Measurements from ENCODE around the gene TMA7.
"Not testable (repeated sequence)": the region's sequence is repeated elsewhere in the genome, so short reads cannot be mapped to it uniquely, and the experiment has no call there.

TMA7 gene

GRCh38 chr3:48461767-48462166 is 21.7 kb downstream of the TMA7 start:
- not testable (repeated sequence) for H3K27me3 ChIP-seq (ENCODE audit: control insufficient read depth in 1 of 2, insufficient read depth in 1 of 2, low read length in 2 of 2); H2AFZ ChIP-seq (ENCODE audit: low read depth, low read length); H2BK15ac ChIP-seq (ENCODE audit: low read depth, poor library complexity, severe bottlenecking); H3K4me3 ChIP-seq (ENCODE audit: insufficient read depth in 1 of 2, low read depth in 1 of 2, low read length in 2 of 2); H3K14ac ChIP-seq (ENCODE audit: low read length in 2 of 2); H3K27ac ChIP-seq (ENCODE audit: low read length, poor library complexity, severe bottlenecking); H3K18ac ChIP-seq (ENCODE audit: low read depth in 1 of 2, low read length in 2 of 2); H4K91ac ChIP-seq (ENCODE audit: low read length); H3K4ac ChIP-seq (ENCODE audit: low read depth in 1 of 2, low read length in 2 of 2); H3K23ac ChIP-seq (ENCODE audit: low read length in 2 of 2); H3K9ac ChIP-seq (ENCODE audit: low read length); H4K8ac ChIP-seq (ENCODE audit: low read length); H2AK5ac ChIP-seq (ENCODE audit: low read length, severe bottlenecking); H2BK12ac ChIP-seq (ENCODE audit: low read length in 2 of 2); H2BK5ac ChIP-seq (ENCODE audit: low read depth, low read length, poor library complexity, severe bottlenecking); H2BK120ac ChIP-seq (ENCODE audit: low read depth, low read length); DNase-seq; H3K79me1 ChIP-seq (replicated peaks; ENCODE audit: low read length, poor library complexity, severe bottlenecking); H3K9me3 ChIP-seq (ENCODE audit: control insufficient read depth, low read length); H3K4me2 ChIP-seq (ENCODE audit: low read length, poor library complexity, severe bottlenecking)
- Histone ChIP-seq H3K36me3 (ENCODE audit: control insufficient read depth in 1 of 2, insufficient read depth in 2 of 2, low read depth in 1 of 2, low read length in 2 of 2) (peaks cover 45 to 56% of the 10 kb centered on the region in 2 experiments), H3K4me1 (ENCODE audit: control insufficient read depth, insufficient read depth, low read depth, low read length) (peaks cover 15% of the 10 kb centered on the region)
- 100% methylated on average over 4 of the region's 7 CpGs for WGBS

GRCh38 chr3:48463703-48464102 is 23.6 kb downstream of the TMA7 start:
- Histone ChIP-seq H3K27ac (ENCODE audit: low read length, poor library complexity, severe bottlenecking) (no peak overlapping the region), H2AK5ac (ENCODE audit: low read length, severe bottlenecking) (no peak overlapping the region), H4K91ac (ENCODE audit: low read length) (no peak overlapping the region), H3K4ac (ENCODE audit: low read depth in 1 of 2, low read length in 2 of 2) (no peak overlapping the region), H3K4me2 (ENCODE audit: low read length, poor library complexity, severe bottlenecking) (no peak overlapping the region), H2BK12ac (ENCODE audit: low read length in 2 of 2) (no peak overlapping the region), H3K27me3 (ENCODE audit: control insufficient read depth in 1 of 2, insufficient read depth in 1 of 2, low read length in 2 of 2) (no peaks in the 10 kb centered on the region), H3K36me3 (ENCODE audit: control insufficient read depth in 1 of 2, insufficient read depth in 2 of 2, low read depth in 1 of 2, low read length in 2 of 2) (peaks cover 64 to 66% of the 10 kb centered on the region in 2 experiments), H3K4me3 (ENCODE audit: insufficient read depth in 1 of 2, low read depth in 1 of 2, low read length in 2 of 2) (no peak overlapping the region), H3K23ac (ENCODE audit: low read length in 2 of 2) (no peak overlapping the region), H3K79me1 (replicated peaks; ENCODE audit: low read length, poor library complexity, severe bottlenecking) (peaks cover 10% of the 10 kb centered on the region), H3K9me3 (ENCODE audit: control insufficient read depth, low read length) (no peaks in the 10 kb centered on the region), H3K4me1 (ENCODE audit: control insufficient read depth, insufficient read depth, low read depth, low read length) (peaks cover 22% of the 10 kb centered on the region), H3K18ac (ENCODE audit: low read depth in 1 of 2, low read length in 2 of 2) (no peak overlapping the region), H4K8ac (ENCODE audit: low read length) (no peak overlapping the region), H3K14ac (ENCODE audit: low read length in 2 of 2) (no peak overlapping the region), H2BK5ac (ENCODE audit: low read depth, low read length, poor library complexity, severe bottlenecking) (no peak overlapping the region), H2BK15ac (ENCODE audit: low read depth, poor library complexity, severe bottlenecking) (no peak overlapping the region), H2AFZ (ENCODE audit: low read depth, low read length) (no peak overlapping the region), H3K9ac (ENCODE audit: low read length) (peak overlapping the region; percentile 14), H2BK120ac (ENCODE audit: low read depth, low read length) (no peak overlapping the region)
- 92% methylated on average over 9 of the region's 9 CpGs for WGBS
- no peak for DNase-seq

- no peak overlapping the region for H2BK120ac ChIP-seq (ENCODE audit: low read depth, low read length)
- H3K18ac ChIP-seq (ENCODE audit: low read depth in 1 of 2, low read length in 2 of 2), result peak overlapping the region in 1 of 2 experiments; percentile 9
- peaks cover 13% of the 10 kb centered on the region for H3K79me1 ChIP-seq (replicated peaks; ENCODE audit: low read length, poor library complexity, severe bottlenecking)
- WGBS, result 94% methylated on average over 17 of the region's 17 CpGs
- peak overlapping the region; percentile 94 for H3K9ac ChIP-seq (ENCODE audit: low read length)
- peaks cover 22% of the 10 kb centered on the region for H3K4me1 ChIP-seq (ENCODE audit: control insufficient read depth, insufficient read depth, low read depth, low read length)
- no peak overlapping the region for H3K23ac ChIP-seq (ENCODE audit: low read length in 2 of 2)
- H3K14ac ChIP-seq (ENCODE audit: low read length in 2 of 2), result no peak overlapping the region
- no peaks in the 10 kb centered on the region for H3K27me3 ChIP-seq (ENCODE audit: control insufficient read depth in 1 of 2, insufficient read depth in 1 of 2, low read length in 2 of 2)
- H3K4ac ChIP-seq (ENCODE audit: low read depth in 1 of 2, low read length in 2 of 2), result no peak overlapping the region
- H3K27ac ChIP-seq (ENCODE audit: low read length, poor library complexity, severe bottlenecking), result no peak overlapping the region
- no peaks in the 10 kb centered on the region for H3K9me3 ChIP-seq (ENCODE audit: control insufficient read depth, low read length)
- peaks cover 66 to 68% of the 10 kb centered on the region in 2 experiments for H3K36me3 ChIP-seq (ENCODE audit: control insufficient read depth in 1 of 2, insufficient read depth in 2 of 2, low read depth in 1 of 2, low read length in 2 of 2)
- no peak overlapping the region for H3K4me2 ChIP-seq (ENCODE audit: low read length, poor library complexity, severe bottlenecking)
- H2BK12ac ChIP-seq (ENCODE audit: low read length in 2 of 2), result no peak overlapping the region
- no peak overlapping the region for H2BK5ac ChIP-seq (ENCODE audit: low read depth, low read length, poor library complexity, severe bottlenecking)
- H2BK15ac ChIP-seq (ENCODE audit: low read depth, poor library complexity, severe bottlenecking), result no peak overlapping the region
- H3K4me3 ChIP-seq (ENCODE audit: insufficient read depth in 1 of 2, low read depth in 1 of 2, low read length in 2 of 2), result no peak overlapping the region
- no peak overlapping the region for H2AK5ac ChIP-seq (ENCODE audit: low read length, severe bottlenecking)
- H4K8ac ChIP-seq (ENCODE audit: low read length), result peak overlapping the region; percentile 62
- DNase-seq, result no peak
- H4K91ac ChIP-seq (ENCODE audit: low read length), result peak overlapping the region; percentile 54
- no peak overlapping the region for H2AFZ ChIP-seq (ENCODE audit: low read depth, low read length)
These were observed 24.7 kb downstream of the TMA7 start for GRCh38 chr3:48464713-48465221.

DNA sequence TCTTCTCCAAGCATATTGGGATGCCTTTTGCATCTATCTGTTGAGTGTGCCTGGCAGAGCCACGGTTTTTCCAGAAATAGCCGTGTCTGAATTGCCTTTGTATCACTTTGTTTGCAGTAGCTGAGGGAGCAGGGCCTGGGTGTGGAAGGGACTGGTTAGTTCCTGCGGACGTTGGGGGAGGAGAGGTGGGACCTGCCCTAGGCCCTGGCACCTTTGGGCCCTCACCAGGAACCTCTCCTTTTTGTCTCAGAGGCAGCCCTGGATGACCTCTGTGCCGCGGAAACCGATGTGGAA is 25.1 kb downstream of the TMA7 start:
- peak overlapping the region in 1 of 2 experiments; percentile 9 for H3K18ac ChIP-seq (ENCODE audit: low read depth in 1 of 2, low read length in 2 of 2)
- H2BK12ac ChIP-seq (ENCODE audit: low read length in 2 of 2), result no peak overlapping the region
- peaks cover 24% of the 10 kb centered on the region for H3K4me1 ChIP-seq (ENCODE audit: control insufficient read depth, insufficient read depth, low read depth, low read length)
- no peak overlapping the region for H3K14ac ChIP-seq (ENCODE audit: low read length in 2 of 2)
- peak overlapping the region; percentile 21 for H4K91ac ChIP-seq (ENCODE audit: low read length)
- no peak overlapping the region for H2BK120ac ChIP-seq (ENCODE audit: low read depth, low read length)
- peaks cover 13% of the 10 kb centered on the region for H3K79me1 ChIP-seq (replicated peaks; ENCODE audit: low read length, poor library complexity, severe bottlenecking)
- H3K4me3 ChIP-seq (ENCODE audit: insufficient read depth in 1 of 2, low read depth in 1 of 2, low read length in 2 of 2), result no peak overlapping the region
- H3K4ac ChIP-seq (ENCODE audit: low read depth in 1 of 2, low read length in 2 of 2), result peak overlapping the region in 1 of 2 experiments; percentile 13
- H2BK5ac ChIP-seq (ENCODE audit: low read depth, low read length, poor library complexity, severe bottlenecking), result no peak overlapping the region
- peak overlapping the region; percentile 6 for H2AK5ac ChIP-seq (ENCODE audit: low read length, severe bottlenecking)
- peak overlapping the region; percentile 94 for H3K9ac ChIP-seq (ENCODE audit: low read length)
- no peaks in the 10 kb centered on the region for H3K27me3 ChIP-seq (ENCODE audit: control insufficient read depth in 1 of 2, insufficient read depth in 1 of 2, low read length in 2 of 2)
- H3K27ac ChIP-seq (ENCODE audit: low read length, poor library complexity, severe bottlenecking), result peak overlapping the region; percentile 27
- H2AFZ ChIP-seq (ENCODE audit: low read depth, low read length), result no peak overlapping the region
- no peak overlapping the region for H2BK15ac ChIP-seq (ENCODE audit: low read depth, poor library complexity, severe bottlenecking)
- no peak overlapping the region for H3K4me2 ChIP-seq (ENCODE audit: low read length, poor library complexity, severe bottlenecking)
- no peaks in the 10 kb centered on the region for H3K9me3 ChIP-seq (ENCODE audit: control insufficient read depth, low read length)
- peaks cover 66 to 68% of the 10 kb centered on the region in 2 experiments for H3K36me3 ChIP-seq (ENCODE audit: control insufficient read depth in 1 of 2, insufficient read depth in 2 of 2, low read depth in 1 of 2, low read length in 2 of 2)
- WGBS, result 66% methylated on average over 4 of the region's 7 CpGs
- no peak for DNase-seq
- no peak overlapping the region for H4K8ac ChIP-seq (ENCODE audit: low read length)
- H3K23ac ChIP-seq (ENCODE audit: low read length in 2 of 2), result no peak overlapping the region
